ENCODE results near the gene SLC41A1.

SLC41A1 gene

DNA sequence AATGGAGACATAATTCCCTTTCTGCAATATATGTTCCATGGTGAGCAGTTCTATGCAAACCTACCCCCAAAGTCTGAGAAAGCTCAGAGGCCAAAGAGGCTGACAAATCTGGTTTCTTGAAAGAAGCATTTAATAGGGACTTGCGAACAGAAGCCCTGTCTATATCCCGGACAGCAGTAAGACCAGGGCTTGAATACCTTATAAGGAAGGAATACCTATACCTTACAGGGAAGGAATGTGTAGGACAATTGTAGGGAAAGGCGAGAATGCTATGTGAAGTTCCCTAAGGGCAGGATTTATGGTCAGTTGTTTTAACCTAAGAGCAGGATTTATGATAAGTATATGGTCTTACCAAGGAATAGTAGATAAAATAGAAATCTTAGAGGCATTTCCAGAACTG lies 5.0 kb upstream of the SLC41A1 start:
- no peak for DNase-seq

DNA sequence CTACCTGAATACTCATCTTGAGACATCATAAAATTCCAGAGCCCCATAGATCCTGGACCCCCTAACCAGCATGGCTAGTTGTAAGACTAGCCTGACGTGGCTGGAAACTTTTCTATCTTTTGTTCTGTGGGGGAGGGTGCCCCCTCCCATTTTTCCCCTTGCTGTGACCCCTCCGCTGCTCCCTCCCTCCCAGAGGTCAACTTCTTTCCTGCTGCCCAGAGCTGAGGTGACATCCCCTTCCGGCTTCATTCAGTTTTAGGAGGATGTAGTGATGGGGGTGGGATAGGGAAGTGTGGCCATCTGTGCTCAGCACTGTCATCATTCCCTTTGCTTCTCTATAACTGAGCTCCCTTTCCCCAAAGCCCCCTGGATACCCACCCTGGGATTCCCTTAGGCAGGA lies 4.4 kb upstream of the SLC41A1 start:
- no peak for DNase-seq

- no peak for DNase-seq
Measured at GRCh38 chr1:205813755-205814058, 709 bp upstream of the SLC41A1 start.

- no peak for DNase-seq
Measured at GRCh38 chr1:205812271-205812877, 624 bp downstream of the SLC41A1 start.

DNA sequence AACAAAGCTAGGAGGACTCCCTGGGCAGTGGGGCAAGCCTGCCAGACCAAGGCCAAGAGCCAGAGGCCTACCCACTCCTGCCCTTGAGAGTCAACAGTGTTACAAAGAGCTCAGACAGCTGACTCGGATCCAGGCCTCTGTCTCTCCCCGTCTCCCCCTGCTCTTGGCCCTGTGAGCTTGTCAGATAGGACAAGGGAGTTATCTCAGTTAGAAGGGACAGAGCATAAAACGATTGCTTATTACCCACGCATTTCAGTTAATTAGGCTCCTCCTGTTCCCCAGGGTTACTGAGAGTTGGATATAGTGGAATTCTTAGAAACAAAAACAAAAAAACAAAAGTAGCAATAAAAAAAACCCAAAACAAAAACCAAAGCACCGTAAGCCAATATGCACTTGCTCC lies 1.3 kb downstream of the SLC41A1 start:
- no peak for DNase-seq

DNA sequence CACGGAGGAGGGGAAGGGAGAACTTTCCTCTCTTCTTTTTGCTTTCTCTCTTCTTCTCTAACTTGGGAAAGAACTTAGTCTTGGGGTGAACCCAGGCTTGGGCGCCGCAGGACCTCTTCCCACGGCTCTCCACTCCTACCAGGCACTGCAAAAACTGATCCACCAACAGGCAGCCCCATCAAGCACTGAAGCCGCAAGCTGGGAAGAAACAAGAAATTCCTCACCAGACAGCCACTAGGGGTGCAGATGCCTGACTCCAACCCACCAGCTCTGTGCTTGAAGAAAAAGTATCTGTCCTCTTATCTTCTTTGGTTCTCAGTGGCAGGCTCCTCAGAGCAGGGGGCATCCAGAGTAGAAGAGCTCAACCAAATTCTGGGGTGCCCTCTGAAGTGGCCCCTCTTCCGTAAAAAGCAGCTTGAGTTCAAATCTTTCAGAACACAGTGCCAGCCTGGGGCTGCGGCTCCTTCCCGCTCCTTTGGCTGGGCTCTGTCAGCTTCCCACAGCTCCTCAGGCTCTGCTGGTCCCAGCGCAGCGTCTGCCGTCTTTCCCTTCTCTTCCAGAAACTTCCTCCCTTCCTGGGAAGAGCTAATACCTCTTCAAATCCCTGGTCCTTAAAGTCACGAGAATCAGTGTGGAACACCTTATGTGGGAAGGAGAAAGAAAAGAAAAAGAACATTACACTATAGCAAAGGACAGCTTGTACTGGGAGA lies 2.4 kb downstream of the SLC41A1 start:
- no peak for DNase-seq

DNA sequence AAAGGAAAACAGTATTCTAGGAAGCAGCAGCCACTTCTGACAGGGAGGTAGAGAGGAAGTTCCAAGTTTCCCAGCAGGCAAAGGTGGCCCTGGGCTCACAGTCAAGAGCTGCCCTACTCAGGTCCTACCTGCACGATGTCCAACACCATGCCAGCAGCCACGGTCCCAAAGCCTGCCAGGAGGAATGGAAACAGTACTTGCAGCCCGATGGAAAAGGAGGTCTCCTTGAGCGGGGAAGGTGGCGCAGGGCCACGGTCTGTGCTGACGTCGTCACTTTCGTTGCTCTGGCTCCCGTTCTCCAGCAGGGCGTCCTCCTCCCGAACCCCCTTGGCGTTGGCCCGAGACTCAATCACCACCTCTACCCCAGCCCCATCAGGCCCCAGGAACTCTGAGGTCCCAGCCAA lies 3.1 kb downstream of the SLC41A1 start:
- no peak for DNase-seq

DNA sequence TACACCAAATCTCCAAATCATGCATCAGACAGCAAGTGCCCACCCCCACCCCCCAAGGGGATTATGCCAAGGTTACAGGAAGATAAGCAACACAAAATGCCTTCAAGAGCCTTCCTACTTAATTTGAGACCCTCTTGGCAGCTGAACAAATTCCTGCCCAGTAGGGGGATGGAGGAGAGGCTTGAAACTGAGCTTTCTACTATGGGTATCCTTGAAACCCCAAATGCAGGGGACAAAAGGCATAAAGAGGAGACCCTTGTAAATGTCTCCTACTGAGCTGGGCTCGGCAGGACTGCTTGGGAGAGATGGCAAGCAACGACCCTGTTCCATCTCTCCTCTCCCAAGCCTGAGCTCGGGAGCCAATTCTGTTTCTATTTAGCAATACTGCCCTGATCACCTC lies 3.5 kb downstream of the SLC41A1 start:
- no peak for DNase-seq

GRCh38 chr1:205805082-205805711 lies 7.8 kb downstream of the SLC41A1 start:
- no peak for DNase-seq

DNA sequence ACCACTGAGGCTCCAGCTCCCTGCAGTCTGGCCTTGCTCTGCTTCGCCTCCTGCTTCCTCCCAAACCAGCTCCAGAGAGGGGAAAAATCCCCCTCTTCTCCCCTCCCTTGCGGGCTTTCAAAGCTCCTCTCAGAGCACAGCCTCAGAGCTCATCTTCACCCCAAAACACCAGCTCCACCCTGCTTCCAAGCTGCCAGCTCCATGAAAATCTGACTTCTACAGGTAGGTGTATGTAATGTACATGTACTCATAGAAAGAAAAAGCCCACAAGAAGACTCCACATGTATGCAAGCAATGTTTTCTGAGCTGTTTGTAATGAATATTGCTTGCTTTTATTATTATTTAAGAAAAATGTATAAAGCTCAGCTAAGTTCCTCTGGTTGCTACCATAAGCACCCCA lies 8.4 kb downstream of the SLC41A1 start:
- DNase-seq: no peak

- DNase-seq: no peak
Measured at GRCh38 chr1:205803986-205804385, 9.0 kb downstream of the SLC41A1 start.

GRCh38 chr1:205802060-205802459 lies 10.9 kb downstream of the SLC41A1 start:
- no peak for DNase-seq

DNA sequence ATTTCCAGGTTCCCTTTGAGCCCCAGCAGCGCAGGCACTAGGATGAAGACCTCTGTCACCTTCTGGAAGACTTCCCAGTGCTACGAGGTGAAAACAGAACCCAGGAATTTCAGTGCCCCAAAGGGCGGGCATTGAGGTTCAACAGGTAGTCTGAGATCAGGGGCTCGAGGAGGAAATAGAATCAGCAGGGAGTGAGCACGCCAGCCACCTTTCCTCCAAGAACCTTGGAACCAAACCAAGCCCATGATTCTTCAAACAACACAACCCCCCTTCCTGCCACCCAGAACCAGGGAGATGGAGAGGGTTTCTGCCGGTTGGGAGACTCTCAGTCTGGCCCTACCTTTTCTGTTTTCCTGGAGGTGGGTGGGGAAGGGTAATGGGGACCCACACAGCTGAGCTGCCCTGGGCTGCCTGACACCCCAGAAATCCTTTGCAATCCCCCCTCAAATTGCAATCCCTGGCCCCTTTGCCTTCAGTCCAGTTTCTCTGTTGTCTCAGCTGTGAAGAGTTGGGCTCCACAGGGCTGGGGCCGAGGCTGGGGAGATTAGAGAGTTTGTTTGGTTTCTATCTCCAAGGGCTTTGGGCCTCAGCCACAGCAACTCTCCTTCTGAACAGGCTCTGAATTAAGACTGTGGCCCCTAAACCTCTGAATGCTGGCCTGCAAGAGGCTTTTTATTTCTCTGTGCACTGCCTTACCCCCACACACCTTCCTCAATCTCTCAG lies 11.9 kb downstream of the SLC41A1 start:
- no peak for DNase-seq

DNA sequence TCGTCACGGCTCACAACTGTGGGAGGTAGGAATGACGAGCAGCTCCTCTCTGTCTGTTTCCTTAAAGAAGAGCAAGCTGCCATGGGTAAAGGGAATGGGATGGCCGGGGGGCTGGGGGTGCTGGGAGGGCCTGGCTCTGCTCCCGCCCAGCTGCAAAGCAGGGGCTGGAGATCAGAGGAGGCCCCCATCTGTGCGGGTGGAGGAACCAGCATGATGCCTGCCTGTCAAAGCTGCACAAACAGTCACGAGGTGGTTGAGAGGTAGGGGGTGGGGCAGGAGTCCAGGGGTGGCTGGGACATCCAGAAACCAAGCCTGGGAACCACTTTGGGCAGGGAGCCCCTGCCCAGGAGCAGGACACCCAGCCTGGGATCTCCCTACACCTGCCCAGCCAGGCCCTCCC lies 12.6 kb downstream of the SLC41A1 start:
- no peak for DNase-seq

GRCh38 chr1:205798577-205798976 lies 14.4 kb downstream of the SLC41A1 start:
- no peak for DNase-seq

- no peak for DNase-seq
Measured at GRCh38 chr1:205797168-205797567, 15.8 kb downstream of the SLC41A1 start.

GRCh38 chr1:205794011-205794730 lies 18.8 kb downstream of the SLC41A1 start:
- DNase-seq: no peak

GRCh38 chr1:205792961-205793673 lies 19.9 kb downstream of the SLC41A1 start:
- no peak for DNase-seq

DNA sequence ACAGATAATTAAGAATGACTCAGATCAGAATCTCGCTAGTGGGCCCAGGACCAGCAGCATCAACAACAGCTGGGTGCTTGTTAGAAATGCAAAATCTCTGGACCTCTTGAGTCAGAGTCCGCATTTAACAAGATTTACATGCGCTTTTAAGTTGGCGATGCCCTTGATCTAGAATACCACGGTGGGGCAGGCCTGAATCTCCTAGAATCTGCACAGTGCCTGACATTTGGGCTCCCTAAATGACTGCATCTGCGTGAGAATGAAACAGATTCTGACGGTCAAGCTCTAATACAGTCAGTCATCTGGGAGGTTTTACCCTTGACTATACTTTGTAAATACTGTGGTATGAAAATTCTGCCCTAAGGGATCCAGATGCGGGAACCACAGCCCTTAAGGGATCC lies 20.5 kb downstream of the SLC41A1 start:
- DNase-seq: no peak

DNA sequence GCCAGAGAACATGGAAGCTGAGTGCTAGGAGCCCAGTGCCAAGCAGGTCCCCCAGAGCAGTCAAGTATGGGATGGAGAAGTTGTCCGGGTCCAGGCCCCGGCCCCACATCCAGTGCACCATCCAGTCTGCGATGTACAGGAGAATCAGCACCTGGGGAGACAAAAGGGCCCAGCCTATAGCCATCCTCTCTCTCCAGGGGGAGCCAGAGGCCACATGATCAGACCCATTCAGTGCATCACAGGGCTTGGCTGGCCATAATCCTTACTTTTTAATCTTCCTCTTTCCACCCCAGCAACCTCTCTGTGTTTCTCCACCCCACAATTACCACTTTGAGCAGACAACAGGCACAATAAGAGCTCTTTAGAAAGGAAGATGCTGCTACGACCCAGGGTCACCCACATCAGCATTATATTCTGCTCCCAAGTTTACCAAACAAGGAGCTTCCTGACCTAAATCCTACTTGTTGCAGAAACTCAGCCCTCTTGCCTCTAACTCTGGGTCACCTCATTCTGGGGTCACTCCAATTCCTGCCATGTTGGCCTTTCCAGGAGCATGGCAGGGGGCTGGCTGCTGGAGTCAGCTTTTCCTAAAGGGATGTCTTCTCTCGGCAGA lies 21.3 kb downstream of the SLC41A1 start:
- DNase-seq: peak; percentile 59

- no peak for DNase-seq
Measured at GRCh38 chr1:205787287-205787916, 25.6 kb downstream of the SLC41A1 start.

DNA sequence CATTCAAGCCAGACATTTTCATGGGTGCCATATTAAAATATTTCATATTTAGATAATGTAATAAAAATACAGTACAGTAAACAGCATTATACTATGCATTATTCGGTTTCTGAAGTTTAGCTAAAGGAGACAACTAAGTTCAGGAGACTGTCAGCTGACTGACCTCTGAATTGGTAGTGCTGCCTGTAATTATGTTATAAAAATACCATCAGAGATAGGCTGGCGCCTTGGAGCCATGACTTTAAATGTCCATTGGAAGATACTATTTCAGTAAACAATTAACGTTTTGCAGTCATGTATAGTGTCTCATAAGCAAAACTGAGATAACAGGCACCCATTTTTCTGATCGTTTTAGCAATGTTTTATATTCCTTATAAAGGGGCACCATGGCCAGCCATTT lies 26.4 kb downstream of the SLC41A1 start:
- no peak for DNase-seq
